Measurements from ENCODE around the gene RASAL2. TPM values are rescaled to one million over a fixed set of nuclear protein-coding genes. Genes with fewer than 3 reads are reported as not detected.

The RASAL2 gene
- total RNA-seq, 5 donors from 2014 or later (not counting 1 experiment from before 2014, with no cell fraction given), result 0.05 to 0.19 (median 0.11) TPM; not detected in 1

DNA sequence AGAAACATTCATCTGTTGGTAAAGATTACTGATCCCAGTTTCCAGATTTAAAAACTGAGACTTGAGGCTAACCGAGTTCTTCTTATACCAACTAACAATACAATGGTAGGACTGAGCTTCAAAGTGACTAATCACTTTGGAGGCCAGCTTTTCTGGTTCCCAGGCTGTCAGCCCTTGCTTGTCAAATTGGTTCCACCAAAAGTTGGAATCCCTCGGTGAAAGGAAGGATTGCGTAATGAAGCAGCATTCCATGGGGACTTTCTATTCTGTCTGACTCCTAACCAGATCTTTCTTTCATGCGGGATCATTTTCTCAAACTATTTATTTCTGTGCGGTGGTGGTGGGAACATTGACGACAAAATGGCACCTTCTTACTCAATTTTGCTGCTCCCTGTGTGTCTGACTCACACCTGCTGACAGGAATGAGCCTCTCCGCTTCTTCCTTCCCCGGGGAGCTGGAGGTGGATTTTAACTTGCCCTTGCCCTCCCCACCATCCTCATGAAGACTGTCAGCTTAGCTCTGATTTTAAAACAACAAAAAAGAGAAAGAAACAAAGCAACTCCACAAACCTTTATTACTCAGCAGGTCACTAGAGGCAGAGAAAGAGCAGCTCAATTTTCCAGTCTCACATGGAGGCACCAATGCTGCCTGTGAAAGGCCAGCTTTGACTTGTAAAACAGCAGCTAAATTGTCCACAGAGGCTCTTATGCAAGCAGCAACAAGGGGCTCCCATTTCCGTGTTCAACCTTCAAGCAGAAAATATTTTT is 32.9 kb upstream of the RASAL2 start:
- Histone ChIP-seq H3K9me3 (no peaks in the 10 kb centered on the region), H3K27me3 (replicated peaks in 1 of 2; ENCODE audit: control insufficient read depth in 2 of 2, extremely low read depth in 1 of 2, insufficient read depth in 2 of 2, low read length in 1 of 2) (no peaks in the 10 kb centered on the region), H3K36me3 (ENCODE audit: control insufficient read depth in 2 of 2, extremely low read depth in 1 of 2, insufficient read depth in 1 of 2, low read length in 1 of 2) (no peaks in the 10 kb centered on the region), H3K4me3 (ENCODE audit: control insufficient read depth in 1 of 2, extremely low read depth in 1 of 2, low read length in 1 of 2) (no peak overlapping the region), H3K27ac (ENCODE audit: low read length) (no peak overlapping the region), H3K4me1 (ENCODE audit: control insufficient read depth in 1 of 2, extremely low read depth in 1 of 2, insufficient read depth in 2 of 2, low read length in 2 of 2) (no peaks in the 10 kb centered on the region)
- Mint-ChIP-seq H3K9me3 (peaks cover 3 to 12% (median 8%) of the 10 kb centered on the region in 3 donors), H3K36me3 (no peaks in the 10 kb centered on the region), H3K4me3 (no peak overlapping the region), H3K27me3 (no peaks in the 10 kb centered on the region), H3K4me1 (no peaks in the 10 kb centered on the region), H3K27ac (no peak overlapping the region)
- DNase-seq (no peak), ATAC-seq (replicated peaks in 1 of 4) (no peak)
- WGBS (ENCODE audit: insufficient coverage), result 85% methylated on average over 3 of the region's 9 CpGs
- ChIA-PET POLR2A (no interaction called here), CTCF (no interaction called here)

DNA sequence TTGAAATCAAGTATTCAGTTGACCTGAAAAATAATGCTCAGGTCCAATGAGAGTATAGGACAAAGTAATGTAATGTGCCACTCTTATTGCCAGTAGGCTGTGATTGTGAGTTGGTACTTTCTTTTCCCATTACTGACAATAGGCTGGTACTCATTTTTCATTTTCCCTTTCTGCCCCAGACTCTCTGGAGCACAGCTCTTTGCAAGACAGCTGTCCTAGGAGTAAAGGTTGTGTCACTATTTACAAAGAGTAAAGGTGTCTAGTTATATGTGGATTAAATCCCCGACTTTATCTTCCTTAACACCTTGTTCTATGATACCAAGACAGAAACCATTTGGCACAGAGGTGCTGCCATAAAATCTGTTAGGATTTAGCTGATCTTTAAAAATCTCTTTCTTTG is 32.3 kb upstream of the RASAL2 start:
- H3K9me3 ChIP-seq, result no peaks in the 10 kb centered on the region
- CTCF ChIA-PET, result no interaction called here
- Mint-ChIP-seq H3K4me1 (no peaks in the 10 kb centered on the region), H3K27ac (no peak overlapping the region), H3K4me3 (no peak overlapping the region), H3K9me3 (peaks cover 3 to 14% (median 8%) of the 10 kb centered on the region in 3 donors), H3K36me3 (no peaks in the 10 kb centered on the region), H3K27me3 (no peaks in the 10 kb centered on the region)
- POLR2A ChIA-PET, result no interaction called here
- H3K4me3 ChIP-seq (ENCODE audit: control insufficient read depth in 1 of 2, extremely low read depth in 1 of 2, low read length in 1 of 2), result no peak overlapping the region
- H3K27me3 ChIP-seq (replicated peaks in 1 of 2; ENCODE audit: control insufficient read depth in 2 of 2, extremely low read depth in 1 of 2, insufficient read depth in 2 of 2, low read length in 1 of 2), result no peaks in the 10 kb centered on the region
- ATAC-seq (replicated peaks in 1 of 4), result no peak
- H3K36me3 ChIP-seq (ENCODE audit: control insufficient read depth in 2 of 2, extremely low read depth in 1 of 2, insufficient read depth in 1 of 2, low read length in 1 of 2), result no peaks in the 10 kb centered on the region
- H3K4me1 ChIP-seq (ENCODE audit: control insufficient read depth in 1 of 2, extremely low read depth in 1 of 2, insufficient read depth in 2 of 2, low read length in 2 of 2), result no peaks in the 10 kb centered on the region
- no peak overlapping the region for H3K27ac ChIP-seq (ENCODE audit: low read length)
- no CpG with 5 or more reads among the region's 1 CpG for WGBS (ENCODE audit: insufficient coverage)
- no peak for DNase-seq

DNA sequence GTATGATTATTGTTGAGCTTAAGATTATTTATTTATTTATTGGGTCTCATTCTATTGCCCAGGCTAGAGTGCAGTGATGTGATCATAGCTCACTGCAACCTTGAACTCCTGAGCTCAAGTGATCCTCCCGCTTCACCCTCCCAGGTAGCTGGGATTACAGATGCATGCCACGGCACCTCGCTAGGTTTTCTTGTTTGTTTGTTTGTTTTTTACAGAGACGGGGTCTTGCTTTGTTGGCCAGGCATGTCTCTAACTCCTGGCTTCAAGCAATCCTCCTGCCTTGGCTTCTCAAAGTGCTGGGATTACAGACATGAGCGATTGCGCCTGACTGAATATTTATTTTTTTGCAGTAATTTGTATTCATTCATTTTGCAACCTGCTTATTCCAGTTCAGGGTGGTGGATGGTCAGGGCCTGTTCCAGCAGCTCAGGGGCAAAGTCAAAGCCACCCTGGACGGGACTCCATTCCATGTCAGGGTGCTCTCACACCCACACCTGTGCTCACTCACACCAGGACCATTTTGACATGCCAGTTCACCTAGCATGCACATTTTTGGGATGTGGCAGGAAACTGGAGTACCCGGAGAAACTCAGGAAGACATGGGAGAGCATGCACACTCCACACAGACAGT is 29.6 kb upstream of the RASAL2 start:
- WGBS (ENCODE audit: insufficient coverage), result 100% methylated on average over 1 of the region's 8 CpGs
- DNase-seq (no peak), ATAC-seq (replicated peaks in 1 of 4) (no peak)
- Mint-ChIP-seq H3K9me3 (peaks cover 3 to 18% (median 8%) of the 10 kb centered on the region in 3 donors), H3K36me3 (no peaks in the 10 kb centered on the region), H3K27me3 (no peaks in the 10 kb centered on the region), H3K27ac (no peak overlapping the region), H3K4me1 (no peaks in the 10 kb centered on the region), H3K4me3 (no peak overlapping the region)
- Histone ChIP-seq H3K36me3 (ENCODE audit: control insufficient read depth in 2 of 2, extremely low read depth in 1 of 2, insufficient read depth in 1 of 2, low read length in 1 of 2) (no peaks in the 10 kb centered on the region), H3K4me1 (ENCODE audit: control insufficient read depth in 1 of 2, extremely low read depth in 1 of 2, insufficient read depth in 2 of 2, low read length in 2 of 2) (no peaks in the 10 kb centered on the region), H3K4me3 (ENCODE audit: control insufficient read depth in 1 of 2, extremely low read depth in 1 of 2, low read length in 1 of 2) (no peak overlapping the region), H3K27ac (ENCODE audit: low read length) (no peak overlapping the region), H3K9me3 (no peaks in the 10 kb centered on the region), H3K27me3 (replicated peaks in 1 of 2; ENCODE audit: control insufficient read depth in 2 of 2, extremely low read depth in 1 of 2, insufficient read depth in 2 of 2, low read length in 1 of 2) (no peaks in the 10 kb centered on the region)
- POLR2A ChIA-PET, result no interaction called here
- CTCF ChIA-PET, result no interaction called here

DNA sequence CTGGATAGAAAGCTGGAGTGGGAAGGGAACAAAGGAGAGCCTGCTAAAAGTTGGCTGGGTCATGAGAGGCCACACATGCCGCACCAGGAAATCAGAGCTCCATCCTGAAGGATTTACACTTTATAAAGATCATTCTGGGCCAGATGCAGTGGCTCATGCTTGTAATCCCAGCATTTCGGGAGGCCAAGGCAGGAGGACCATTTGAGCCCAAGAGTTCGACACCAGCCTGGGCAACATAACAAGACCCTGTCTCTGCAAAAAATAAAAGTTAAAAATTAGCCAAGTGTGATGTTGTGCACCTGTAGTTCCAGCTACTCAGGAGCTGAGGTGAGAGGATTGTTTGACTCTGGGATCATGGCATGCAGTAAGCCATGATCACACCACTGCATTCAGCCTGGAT is 28.7 kb upstream of the RASAL2 start:
- Histone ChIP-seq H3K36me3 (ENCODE audit: control insufficient read depth in 2 of 2, extremely low read depth in 1 of 2, insufficient read depth in 1 of 2, low read length in 1 of 2) (no peaks in the 10 kb centered on the region), H3K4me1 (ENCODE audit: control insufficient read depth in 1 of 2, extremely low read depth in 1 of 2, insufficient read depth in 2 of 2, low read length in 2 of 2) (no peaks in the 10 kb centered on the region), H3K27me3 (replicated peaks in 1 of 2; ENCODE audit: control insufficient read depth in 2 of 2, extremely low read depth in 1 of 2, insufficient read depth in 2 of 2, low read length in 1 of 2) (no peaks in the 10 kb centered on the region), H3K4me3 (ENCODE audit: control insufficient read depth in 1 of 2, extremely low read depth in 1 of 2, low read length in 1 of 2) (no peak overlapping the region), H3K27ac (ENCODE audit: low read length) (no peak overlapping the region), H3K9me3 (no peaks in the 10 kb centered on the region)
- ATAC-seq (replicated peaks in 1 of 4) (no peak), DNase-seq (no peak)
- Mint-ChIP-seq H3K9me3 (peaks cover 3 to 18% (median 8%) of the 10 kb centered on the region in 3 donors), H3K27me3 (no peaks in the 10 kb centered on the region), H3K36me3 (no peaks in the 10 kb centered on the region), H3K4me1 (no peaks in the 10 kb centered on the region), H3K4me3 (no peak overlapping the region), H3K27ac (no peak overlapping the region)
- POLR2A ChIA-PET, result no interaction called here
- WGBS (ENCODE audit: insufficient coverage), result 100% methylated on average over 2 of the region's 3 CpGs
- CTCF ChIA-PET, result no interaction called here

DNA sequence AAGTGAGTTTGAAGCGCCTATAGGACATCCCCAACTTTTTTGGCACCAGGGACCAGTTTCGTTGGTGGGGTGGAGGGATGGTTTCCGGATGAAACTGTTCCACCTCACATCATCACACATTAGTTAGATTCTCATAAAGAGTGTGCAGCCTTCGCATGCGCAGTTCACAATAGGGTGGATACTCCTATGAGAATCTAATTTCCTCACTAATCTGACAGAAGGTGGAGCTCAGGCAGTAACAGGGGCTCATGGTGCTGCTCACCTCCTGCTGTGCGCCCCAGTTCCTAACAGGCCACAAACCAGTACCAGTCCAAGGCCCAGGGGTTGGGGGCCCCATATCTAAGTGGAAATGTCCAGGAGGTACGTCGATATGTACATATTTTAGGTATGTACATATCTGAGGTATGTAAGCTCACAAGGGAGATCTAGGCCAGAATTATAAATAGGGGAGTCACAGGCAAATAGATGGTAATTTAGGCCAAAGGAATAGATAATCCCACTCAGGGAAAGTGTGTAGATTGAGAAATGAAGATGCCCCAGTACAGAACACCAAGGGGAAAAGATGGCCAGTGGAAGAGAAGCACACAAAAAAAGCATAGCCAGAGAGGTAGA is 27.5 kb upstream of the RASAL2 start:
- Histone ChIP-seq H3K27me3 (replicated peaks in 1 of 2; ENCODE audit: control insufficient read depth in 2 of 2, extremely low read depth in 1 of 2, insufficient read depth in 2 of 2, low read length in 1 of 2) (no peaks in the 10 kb centered on the region), H3K36me3 (ENCODE audit: control insufficient read depth in 2 of 2, extremely low read depth in 1 of 2, insufficient read depth in 1 of 2, low read length in 1 of 2) (no peaks in the 10 kb centered on the region), H3K4me3 (ENCODE audit: control insufficient read depth in 1 of 2, extremely low read depth in 1 of 2, low read length in 1 of 2) (no peak overlapping the region), H3K9me3 (no peaks in the 10 kb centered on the region), H3K4me1 (ENCODE audit: control insufficient read depth in 1 of 2, extremely low read depth in 1 of 2, insufficient read depth in 2 of 2, low read length in 2 of 2) (no peaks in the 10 kb centered on the region), H3K27ac (ENCODE audit: low read length) (no peak overlapping the region)
- no peaks in the 10 kb centered on the region for H3K36me3 Mint-ChIP-seq
- no peaks in the 10 kb centered on the region for H3K4me1 Mint-ChIP-seq
- H3K9me3 Mint-ChIP-seq, result peaks cover 3 to 18% (median 3%) of the 10 kb centered on the region in 3 donors
- H3K4me3 Mint-ChIP-seq, result no peak overlapping the region
- POLR2A ChIA-PET, result no interaction called here
- WGBS (ENCODE audit: insufficient coverage), result 100% methylated on average over 2 of the region's 8 CpGs
- no peaks in the 10 kb centered on the region for H3K27me3 Mint-ChIP-seq
- DNase-seq, result no peak
- no peak for ATAC-seq (replicated peaks in 1 of 4)
- CTCF ChIA-PET, result no interaction called here
- no peak overlapping the region for H3K27ac Mint-ChIP-seq

DNA sequence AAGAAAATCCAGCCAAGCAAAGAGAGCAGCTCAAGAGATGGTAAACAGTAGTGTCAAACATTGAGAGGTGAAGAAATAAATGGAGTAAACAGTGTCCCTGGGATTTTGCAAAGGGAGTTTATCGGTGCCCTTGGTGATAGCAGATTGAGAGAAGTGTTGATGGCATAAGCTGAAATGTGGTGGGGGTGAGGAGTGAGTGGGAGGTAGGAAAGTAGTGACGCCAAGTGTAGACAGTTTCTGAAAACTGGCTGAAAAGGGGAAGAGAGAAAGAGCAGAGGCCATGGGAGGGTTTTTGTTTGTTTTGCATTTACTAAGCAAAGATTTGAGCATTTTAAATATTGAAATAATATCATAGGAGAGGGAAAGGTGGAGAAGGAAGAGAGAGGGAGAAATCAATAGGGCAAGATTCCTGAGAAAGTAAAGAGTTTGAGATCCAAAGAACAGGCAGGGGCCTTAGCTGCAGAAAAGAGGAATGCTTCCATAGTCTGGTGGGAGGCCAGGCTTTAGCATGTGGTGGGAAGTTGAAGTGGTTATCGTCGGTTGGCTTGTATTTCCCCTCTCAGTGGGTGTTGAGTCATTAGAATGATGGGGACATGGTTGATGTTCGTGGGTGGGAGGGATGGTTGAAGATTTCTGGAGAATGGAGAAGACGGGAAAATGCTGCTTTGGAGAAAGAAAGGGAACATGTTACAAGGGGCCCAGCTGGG is 26.8 kb upstream of the RASAL2 start:
- Mint-ChIP-seq H3K27me3 (no peaks in the 10 kb centered on the region), H3K9me3 (peaks cover 3 to 18% (median 3%) of the 10 kb centered on the region in 3 donors), H3K4me1 (no peaks in the 10 kb centered on the region), H3K4me3 (no peak overlapping the region), H3K36me3 (no peaks in the 10 kb centered on the region), H3K27ac (no peak overlapping the region)
- DNase-seq, result no peak
- Histone ChIP-seq H3K4me1 (ENCODE audit: control insufficient read depth in 1 of 2, extremely low read depth in 1 of 2, insufficient read depth in 2 of 2, low read length in 2 of 2) (no peaks in the 10 kb centered on the region), H3K4me3 (ENCODE audit: control insufficient read depth in 1 of 2, extremely low read depth in 1 of 2, low read length in 1 of 2) (no peak overlapping the region), H3K27me3 (replicated peaks in 1 of 2; ENCODE audit: control insufficient read depth in 2 of 2, extremely low read depth in 1 of 2, insufficient read depth in 2 of 2, low read length in 1 of 2) (no peaks in the 10 kb centered on the region), H3K36me3 (ENCODE audit: control insufficient read depth in 2 of 2, extremely low read depth in 1 of 2, insufficient read depth in 1 of 2, low read length in 1 of 2) (no peaks in the 10 kb centered on the region), H3K9me3 (no peaks in the 10 kb centered on the region), H3K27ac (ENCODE audit: low read length) (no peak overlapping the region)
- 32% methylated on average over 5 of the region's 6 CpGs for WGBS (ENCODE audit: insufficient coverage)
- ATAC-seq (replicated peaks in 1 of 4), result no peak
- ChIA-PET POLR2A (no interaction called here), CTCF (no interaction called here)

Measured in T-cell (primary cell).